Suprapubic skin (tissue), 4 donors: ENCODE data around the gene TTLL5. TPM values are rescaled to one million over a fixed set of nuclear protein-coding genes. Genes with fewer than 3 reads are reported as not detected.

Experiments used
- DNase-seq, 2 donors: peaks; one replicate each; pipeline ENCODE4 v3.0.0-alpha.2; 2019; ENCODE audit warnings: low spot score in 2 of 2
- H3K27ac ChIP-seq: fragments of 200-600 bp; sonication (generic); one replicate; pipeline ENCODE4 v1.5.1; 2019
- H3K27me3 ChIP-seq: fragments of 200-600 bp; sonication (generic); one replicate; pipeline ENCODE4 v1.5.1; 2019
- H3K36me3 ChIP-seq: fragments of 200-600 bp; sonication (generic); one replicate; pipeline ENCODE4 v1.5.1; 2019
- H3K4me1 ChIP-seq: fragments of 200-600 bp; sonication (generic); one replicate; pipeline ENCODE4 v1.5.1; 2019
- H3K4me3 ChIP-seq: fragments of 200-600 bp; sonication (generic); one replicate; pipeline ENCODE4 v1.5.1; 2019; ENCODE audit warnings: mild to moderate bottlenecking
- H3K9me3 ChIP-seq: fragments of 200-600 bp; sonication (generic); one replicate; pipeline ENCODE4 v1.5.1; 2019
- CTCF ChIP-seq, 2 donors: fragments of 200-600 bp in 1 of 2; fragments of 450-650 bp in 1 of 2; sonication (generic) in 1 of 2; IDR thresholded peaks; one replicate each; pipeline ENCODE4 v1.5.1; 2016 to 2019; ENCODE audit warnings: antibody characterized with exemption in 2 of 2, mild to moderate bottlenecking in 1 of 2, moderate library complexity in 1 of 2
- EP300 ChIP-seq: sonication (generic); formaldehyde crosslinking; IDR thresholded peaks from one replicate; pipeline ENCODE4 v1.6.1; 2017; ENCODE audit warnings: antibody characterized with exemption
- POLR2A ChIP-seq, 2 donors: fragments of 450-650 bp; IDR thresholded peaks; one replicate each; pipeline ENCODE4 v1.6.1; 2017; ENCODE audit warnings: antibody characterized with exemption in 2 of 2, mild to moderate bottlenecking in 2 of 2, moderate library complexity in 2 of 2
- POLR2AphosphoS5 ChIP-seq, 3 donors: sonication (generic); formaldehyde crosslinking; IDR thresholded peaks; one replicate each; pipeline ENCODE4 v1.6.1; 2017; ENCODE audit warnings: antibody characterized with exemption in 3 of 3
- WGBS: methylation state at CpG from one replicate; pipeline ENCODE4 v1.1.5; 2018; 5-methylcytosine and 5-hydroxymethylcytosine counted together
- total RNA-seq, 4 donors: library from RNA; depleted of rRNA; stranded (reverse); fragments of >200 nt; gene quantifications; one replicate each; pipeline ENCODE4 v1.1.0, GENCODE V29; 2016

TTLL5 gene
- total RNA-seq, 4 donors from 2014 or later, result 24.4 to 56.4 (median 34.8) TPM

- Histone ChIP-seq H3K4me3 (no peak overlapping the region), H3K9me3 (no peaks in the 10 kb centered on the region), H3K27ac (no peak overlapping the region), H3K36me3 (peaks cover 11% of the 10 kb centered on the region), H3K27me3 (no peaks in the 10 kb centered on the region), H3K4me1 (peaks cover 8% of the 10 kb centered on the region)
- 76% methylated on average over 8 of the region's 8 CpGs for WGBS
- DNase-seq, result no peak
- TF ChIP-seq CTCF (IDR thresholded peaks at IDR 0.05) (no peak), POLR2A (IDR thresholded peaks at IDR 0.05) (no peak), EP300 (no peak), POLR2AphosphoS5 (IDR thresholded peaks at IDR 0.05) (no peak)
Measured at GRCh38 chr14:75969891-75970290, 308.8 kb downstream of the TTLL5 start.

- H3K36me3 ChIP-seq, result peaks cover 6% of the 10 kb centered on the region
- H3K4me3 ChIP-seq, result no peak overlapping the region
- no peak overlapping the region for H3K27ac ChIP-seq
- peaks cover 8% of the 10 kb centered on the region for H3K4me1 ChIP-seq
- no peaks in the 10 kb centered on the region for H3K27me3 ChIP-seq
- no peak for TF ChIP-seq POLR2AphosphoS5 (IDR thresholded peaks at IDR 0.05)
- no peak for TF ChIP-seq POLR2A (IDR thresholded peaks at IDR 0.05)
- TF ChIP-seq EP300, result no peak
- no peak for TF ChIP-seq CTCF (IDR thresholded peaks at IDR 0.05)
- DNase-seq, result no peak
- WGBS, result 93% methylated on average over 9 of the region's 9 CpGs
- H3K9me3 ChIP-seq, result no peaks in the 10 kb centered on the region
Measured at GRCh38 chr14:75970989-75971388, 309.9 kb downstream of the TTLL5 start.

GRCh38 chr14:75971509-75971908 is 310.5 kb downstream of the TTLL5 start:
- no peak for TF ChIP-seq POLR2AphosphoS5 (IDR thresholded peaks at IDR 0.05)
- TF ChIP-seq POLR2A (IDR thresholded peaks at IDR 0.05), result no peak
- no peak for TF ChIP-seq EP300
- no peak for TF ChIP-seq CTCF (IDR thresholded peaks at IDR 0.05)
- Histone ChIP-seq H3K27ac (no peak overlapping the region), H3K27me3 (no peaks in the 10 kb centered on the region), H3K9me3 (no peaks in the 10 kb centered on the region), H3K4me1 (peaks cover 8% of the 10 kb centered on the region), H3K36me3 (peaks cover 3% of the 10 kb centered on the region), H3K4me3 (no peak overlapping the region)
- no peak for DNase-seq
- 95% methylated on average over 15 of the region's 15 CpGs for WGBS

- Histone ChIP-seq H3K27ac (no peak overlapping the region), H3K4me3 (no peak overlapping the region), H3K9me3 (no peaks in the 10 kb centered on the region), H3K36me3 (peaks cover 3% of the 10 kb centered on the region), H3K27me3 (no peaks in the 10 kb centered on the region), H3K4me1 (peaks cover 14% of the 10 kb centered on the region)
- DNase-seq, result no peak
- WGBS, result 67% methylated on average over 7 of the region's 7 CpGs
- TF ChIP-seq CTCF (IDR thresholded peaks at IDR 0.05) (no peak), POLR2A (IDR thresholded peaks at IDR 0.05) (no peak), EP300 (no peak), POLR2AphosphoS5 (IDR thresholded peaks at IDR 0.05) (no peak)
Measured at GRCh38 chr14:75972801-75973421, 311.9 kb downstream of the TTLL5 start.

GRCh38 chr14:75976826-75977581 is 316.0 kb downstream of the TTLL5 start:
- WGBS, result 71% methylated on average over 8 of the region's 8 CpGs
- H3K27ac ChIP-seq, result no peak overlapping the region

More at GRCh38 chr14:75976826-75977581, 316.0 kb downstream of the TTLL5 start:
- no peaks in the 10 kb centered on the region for H3K27me3 ChIP-seq
- H3K36me3 ChIP-seq, result no peaks in the 10 kb centered on the region
- no peak overlapping the region for H3K4me3 ChIP-seq
- H3K9me3 ChIP-seq, result no peaks in the 10 kb centered on the region
- TF ChIP-seq POLR2AphosphoS5 (IDR thresholded peaks at IDR 0.05) (no peak), EP300 (no peak), POLR2A (IDR thresholded peaks at IDR 0.05) (no peak), CTCF (IDR thresholded peaks at IDR 0.05) (no peak)
- no peak for DNase-seq
- H3K4me1 ChIP-seq, result peaks cover 37% of the 10 kb centered on the region
